GM21786 (cell line): ENCODE data around the gene TCF3.

ENCODE experiments used
- ATAC-seq: cut with Tn5 transposase; IDR thresholded peaks from one replicate; pipeline ENCODE4 v1.9.1; 2021; ENCODE audit not compliant: unreplicated experiment

Gene TCF3

DNA sequence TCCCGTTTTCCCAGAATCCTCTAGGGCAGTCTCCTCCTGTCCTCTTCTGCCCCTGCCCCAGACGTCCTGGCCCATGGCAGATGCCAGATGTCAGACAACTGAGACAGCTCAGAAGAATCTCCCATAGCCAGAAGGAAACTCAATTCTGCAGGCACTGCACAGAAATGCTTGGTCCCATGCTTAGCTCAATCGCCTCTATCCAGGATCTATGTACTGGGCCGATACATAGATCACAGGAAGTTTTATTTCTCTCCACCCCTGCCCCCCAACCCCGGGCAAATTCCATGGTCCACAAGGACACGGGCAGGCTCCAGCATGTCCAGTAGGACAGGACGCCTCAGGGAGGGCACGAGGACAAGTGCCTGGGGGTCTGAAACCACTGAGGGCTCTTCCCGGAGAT, 64.5 kb downstream of the TCF3 start:
- ATAC-seq, result no peak

DNA sequence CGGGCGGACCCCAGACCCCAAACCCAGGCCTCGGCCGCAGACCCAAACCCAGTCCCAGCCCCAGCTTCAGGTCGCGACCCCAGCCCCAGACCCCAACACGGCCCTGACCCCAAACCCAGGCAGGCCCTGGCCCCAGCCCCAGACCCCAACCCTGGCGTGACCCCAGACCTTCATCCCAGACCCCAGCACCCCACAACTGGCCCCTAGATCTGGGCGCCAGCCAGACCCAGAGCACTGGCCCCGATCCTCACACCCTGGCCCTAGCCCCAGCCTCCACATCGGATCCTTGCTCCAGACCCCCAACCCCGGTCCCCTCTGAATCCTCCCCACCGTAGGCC, 67.2 kb downstream of the TCF3 start:
- no peak for ATAC-seq

DNA sequence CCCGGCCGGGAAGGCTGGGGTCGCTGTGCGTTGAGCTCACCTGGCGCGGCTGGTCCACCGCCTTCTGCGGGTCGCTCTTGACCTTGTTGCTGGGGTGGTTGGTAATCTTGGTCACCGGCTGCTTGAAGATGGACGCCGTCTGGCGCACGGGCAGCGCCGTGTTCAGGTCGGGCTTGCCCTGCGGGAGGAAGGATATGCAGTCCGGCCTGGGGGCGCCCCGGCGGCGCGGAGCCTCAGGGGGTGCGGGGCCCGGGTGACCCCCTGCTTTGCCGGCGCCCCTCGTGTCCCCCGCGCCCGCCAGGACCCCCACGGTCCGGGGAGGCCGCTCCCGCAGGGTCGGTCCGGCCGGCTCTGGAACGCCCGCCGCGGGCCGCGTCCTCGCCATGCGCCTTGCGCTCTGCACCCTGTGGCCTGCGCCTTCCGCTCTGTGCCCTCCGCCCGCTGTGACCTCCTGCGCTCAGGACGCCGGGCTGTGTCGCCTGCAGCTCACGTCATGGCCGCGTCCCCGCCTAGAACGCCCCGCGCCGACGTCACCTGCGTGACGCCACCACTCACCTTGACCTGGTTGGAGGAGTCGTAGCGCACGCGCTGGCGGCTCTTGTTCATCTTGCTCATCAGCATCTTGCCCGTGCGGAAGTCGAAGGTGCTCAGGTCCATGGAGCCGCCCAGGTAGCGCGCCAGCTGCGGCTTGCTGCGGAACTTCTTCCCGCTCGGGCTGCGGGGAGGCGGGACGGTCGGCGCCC, 67.7 kb downstream of the TCF3 start:
- no peak for ATAC-seq

DNA sequence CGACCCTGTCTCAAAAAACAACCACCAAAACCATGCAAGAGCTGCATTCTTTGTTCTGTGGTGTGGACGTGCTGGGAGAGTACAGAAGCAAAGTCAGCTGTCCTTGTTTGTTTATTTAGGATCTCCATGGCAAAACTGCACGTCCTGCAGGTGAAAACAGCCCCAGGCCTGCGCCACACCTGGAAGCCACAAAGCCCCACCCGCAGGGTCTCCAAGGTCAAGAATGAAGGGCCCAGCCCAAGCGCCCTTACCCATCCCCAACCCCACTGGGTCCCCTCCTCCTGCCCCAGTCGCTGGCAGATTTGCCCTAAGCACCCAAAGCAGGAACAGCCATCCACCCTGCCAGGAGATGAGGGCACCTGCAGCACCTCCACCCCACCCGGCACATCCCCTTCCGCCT, 70.2 kb downstream of the TCF3 start:
- ATAC-seq, result no peak

DNA sequence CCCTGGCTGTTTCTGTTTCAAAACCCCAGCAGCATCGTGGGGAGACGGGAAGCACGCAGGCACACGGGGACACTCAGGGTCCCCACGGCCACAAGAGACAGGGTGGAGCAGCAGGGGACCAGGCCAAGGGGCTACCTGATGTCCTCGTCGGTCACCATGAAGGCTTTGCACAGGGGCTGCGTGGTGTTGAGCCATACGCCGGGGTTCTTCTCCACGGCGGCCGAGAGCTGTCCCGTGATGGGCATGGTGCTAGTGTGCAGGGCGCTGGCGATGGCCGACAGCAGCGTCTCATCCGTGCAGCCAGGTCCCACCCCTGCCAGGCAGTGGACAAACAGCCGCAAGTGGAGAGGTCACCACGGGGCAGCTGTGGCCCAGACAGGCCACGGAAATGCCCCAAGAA, 71.5 kb downstream of the TCF3 start:
- ATAC-seq, result no peak

DNA sequence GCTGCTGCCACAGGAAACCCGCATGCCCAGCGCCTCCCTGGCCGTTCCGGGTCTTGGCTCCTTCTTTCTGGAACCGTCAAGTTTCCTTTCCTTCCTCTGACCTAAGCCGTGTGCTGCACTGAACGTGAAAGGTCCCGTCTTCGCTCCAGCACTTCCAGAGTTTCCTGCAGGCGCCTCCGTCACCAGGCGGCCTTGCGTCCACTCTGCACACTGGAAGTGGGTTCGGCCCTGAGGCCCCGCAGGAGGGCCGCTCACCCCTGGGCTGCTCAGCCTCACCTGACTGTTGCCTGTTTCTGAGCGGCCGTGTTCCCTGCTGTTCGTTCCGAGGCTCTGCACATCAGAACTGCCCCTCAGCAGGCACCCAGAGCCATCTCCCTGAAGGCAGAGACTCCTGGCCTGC, 72.0 kb downstream of the TCF3 start:
- no peak for ATAC-seq

DNA sequence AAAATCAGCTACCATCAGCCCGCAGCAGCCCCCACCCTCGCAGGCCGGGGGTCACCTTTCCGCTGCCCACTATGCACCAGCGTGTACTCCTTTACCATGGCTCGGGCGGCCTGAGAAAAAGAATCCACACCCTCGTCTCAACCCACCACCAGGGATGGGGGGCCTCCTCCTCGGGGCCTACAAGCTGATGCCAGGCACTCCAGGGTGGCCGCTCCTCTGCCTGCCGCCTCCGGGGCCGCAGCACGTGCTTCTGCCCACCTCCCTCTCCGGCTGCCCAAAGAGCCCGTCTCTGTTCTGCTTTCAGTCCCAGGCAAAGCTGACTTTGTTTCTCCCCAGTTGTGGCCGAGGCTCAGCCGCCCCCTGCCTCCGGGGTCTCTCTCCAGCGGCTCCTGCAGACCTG, 73.2 kb downstream of the TCF3 start:
- no peak for ATAC-seq

DNA sequence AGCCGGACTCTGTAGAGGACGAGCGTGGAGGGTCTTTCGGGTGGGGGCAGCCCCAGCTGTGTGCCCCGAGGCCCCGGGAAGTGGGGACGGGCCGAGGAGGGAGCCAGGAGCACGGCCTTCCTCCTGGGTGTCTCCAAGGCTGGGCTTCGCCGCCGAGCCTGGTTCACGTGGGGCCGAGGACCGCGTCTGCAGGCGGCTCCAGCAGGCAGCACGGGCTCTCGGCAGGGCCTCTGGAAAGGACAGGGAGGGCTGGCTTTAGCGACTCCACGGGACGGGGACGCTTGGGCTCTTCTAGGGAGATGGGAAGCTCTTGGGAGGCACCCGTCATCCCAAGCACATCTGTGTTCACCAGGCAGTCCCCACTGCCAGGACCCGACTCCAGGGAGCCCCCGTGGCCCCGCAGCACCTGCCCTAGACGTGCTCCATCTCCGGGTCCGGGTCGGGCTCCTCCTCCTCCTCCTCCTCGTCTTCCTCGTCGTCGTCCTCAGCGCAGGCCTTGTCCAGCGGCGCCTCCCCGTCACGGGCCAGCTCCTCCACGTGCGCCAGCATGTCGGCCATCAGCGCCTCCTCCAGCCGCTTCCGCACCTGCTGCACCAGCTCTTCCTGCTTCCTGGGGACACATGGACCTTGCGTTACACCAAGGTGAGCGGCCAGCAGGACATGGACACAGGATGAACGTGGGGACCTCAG, 74.3 kb downstream of the TCF3 start:
- ATAC-seq, result no peak

DNA sequence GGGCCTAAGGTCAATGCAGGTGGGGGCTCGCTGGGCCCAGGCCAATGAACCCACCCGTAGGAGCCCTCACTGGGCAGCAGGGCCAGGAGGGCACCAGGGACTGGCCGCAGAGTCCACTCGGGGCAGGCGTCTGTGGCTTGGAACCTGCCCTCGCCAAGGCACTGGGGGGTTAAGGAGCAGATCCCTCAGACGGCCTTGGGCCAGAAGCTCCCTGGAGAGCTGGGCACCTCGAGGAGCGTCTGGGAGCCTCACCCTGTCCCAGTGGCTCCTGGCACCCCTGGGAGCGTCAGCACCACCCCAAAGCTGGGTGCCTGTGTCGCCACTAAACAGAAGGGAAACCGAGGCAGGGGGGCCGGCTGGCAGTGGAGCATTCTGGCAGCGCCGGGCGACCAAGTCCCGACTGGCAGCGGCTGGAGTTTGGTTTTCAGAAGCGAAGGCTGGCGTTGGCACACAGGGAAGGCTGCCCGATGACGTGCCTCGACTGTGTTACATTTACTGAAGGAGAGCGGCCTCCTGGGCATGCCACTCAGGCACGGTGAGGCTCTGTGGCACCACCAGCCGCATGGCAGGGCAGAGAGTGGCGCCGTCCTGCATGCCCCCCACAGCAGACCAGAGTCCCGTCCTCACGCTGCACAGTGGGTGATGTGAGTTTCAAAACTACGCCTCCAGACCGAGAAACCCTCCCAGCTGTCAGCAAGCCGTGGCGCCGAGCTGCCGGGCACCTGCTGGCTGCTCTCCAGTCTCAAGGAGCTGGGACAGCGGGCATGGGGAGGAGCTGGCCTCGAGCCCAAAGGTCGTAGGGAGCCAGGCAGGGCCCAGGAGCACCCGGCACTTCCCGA, 75.1 kb downstream of the TCF3 start:
- ATAC-seq, result no peak

DNA sequence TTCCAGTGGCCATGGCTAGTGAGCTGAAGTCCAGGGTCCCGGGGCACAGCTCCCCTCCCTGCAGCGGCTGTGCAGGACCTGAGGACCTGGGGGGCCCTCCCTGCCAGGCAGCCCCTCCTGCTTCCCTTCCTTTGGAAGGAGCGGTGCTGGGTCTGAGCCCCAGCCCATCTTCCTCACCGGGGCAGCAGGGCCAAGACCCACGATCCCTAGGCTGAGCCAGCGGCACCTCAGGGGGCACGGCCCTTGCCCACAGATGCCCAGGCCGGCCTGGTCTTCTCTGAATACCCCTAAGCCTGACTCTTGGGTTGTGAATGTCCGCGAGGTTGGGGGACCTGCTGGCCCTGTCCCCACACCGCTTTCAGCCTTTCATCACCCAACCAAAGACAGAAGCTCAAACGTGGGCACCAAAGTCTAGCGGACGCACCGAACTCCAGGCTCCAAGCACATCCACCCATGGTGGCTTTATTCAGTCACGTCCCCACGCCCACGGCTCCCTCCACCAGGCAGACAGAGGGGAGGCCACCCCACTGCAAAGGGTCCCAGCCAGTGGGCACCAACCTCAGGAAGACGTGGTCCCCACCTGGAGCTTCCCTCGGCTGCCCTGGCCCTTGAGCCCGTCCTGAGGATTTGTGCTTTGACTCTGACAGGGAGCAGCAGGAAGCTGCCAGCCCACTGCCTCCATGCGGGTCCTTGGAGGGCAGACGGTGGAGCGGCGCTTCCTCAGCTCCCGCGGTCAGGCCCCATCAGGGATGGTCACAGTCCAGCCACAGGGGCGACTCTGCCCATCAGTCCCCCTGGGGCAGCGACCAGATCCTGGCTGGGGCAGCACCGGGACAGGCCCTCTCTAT, 75.9 kb downstream of the TCF3 start:
- ATAC-seq, result no peak

DNA sequence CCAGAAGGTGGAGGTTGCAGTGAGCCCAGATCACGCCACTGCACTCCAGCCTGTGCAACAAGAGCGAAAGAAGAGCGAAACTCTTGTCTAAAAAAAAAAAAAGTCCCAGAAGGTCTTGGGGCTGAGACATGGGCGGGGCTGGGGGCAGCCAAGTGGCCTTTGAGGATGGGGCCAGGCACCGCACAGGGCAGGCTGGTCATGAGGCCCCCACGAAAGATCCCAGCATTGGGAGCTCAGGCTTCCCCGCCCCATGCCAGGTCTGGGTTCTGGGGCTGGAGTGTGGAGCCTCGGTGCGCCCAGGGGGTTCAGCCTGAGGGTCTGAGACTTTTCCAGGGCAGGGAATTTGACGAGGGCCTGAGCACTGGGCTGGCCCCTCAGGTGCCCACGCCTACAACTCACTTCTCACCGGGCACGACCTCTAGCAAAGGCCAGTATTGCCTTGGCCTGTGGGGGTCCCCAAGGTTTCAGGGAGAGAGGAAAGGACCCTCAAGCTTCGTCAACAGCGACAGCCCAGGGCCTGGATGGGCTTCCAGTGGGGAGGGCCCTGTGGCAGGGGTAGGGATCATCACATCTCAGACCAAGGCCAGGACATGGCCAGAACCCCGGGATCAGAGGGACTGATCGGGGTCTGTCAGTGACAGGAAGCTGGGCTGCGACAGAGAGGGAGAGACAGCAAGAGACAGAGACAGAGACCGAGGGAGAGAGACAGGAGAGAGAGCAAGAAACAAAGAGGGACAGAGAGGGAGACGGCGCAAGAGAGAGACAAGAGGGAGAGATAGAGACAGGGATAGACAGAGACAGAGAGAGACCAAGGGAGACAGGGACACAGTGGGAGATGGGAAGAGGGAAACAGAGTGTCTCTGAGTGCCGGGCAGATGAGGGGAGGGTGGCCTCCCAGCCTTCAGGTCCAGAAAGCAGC, 76.8 kb downstream of the TCF3 start:
- ATAC-seq, result no peak

DNA sequence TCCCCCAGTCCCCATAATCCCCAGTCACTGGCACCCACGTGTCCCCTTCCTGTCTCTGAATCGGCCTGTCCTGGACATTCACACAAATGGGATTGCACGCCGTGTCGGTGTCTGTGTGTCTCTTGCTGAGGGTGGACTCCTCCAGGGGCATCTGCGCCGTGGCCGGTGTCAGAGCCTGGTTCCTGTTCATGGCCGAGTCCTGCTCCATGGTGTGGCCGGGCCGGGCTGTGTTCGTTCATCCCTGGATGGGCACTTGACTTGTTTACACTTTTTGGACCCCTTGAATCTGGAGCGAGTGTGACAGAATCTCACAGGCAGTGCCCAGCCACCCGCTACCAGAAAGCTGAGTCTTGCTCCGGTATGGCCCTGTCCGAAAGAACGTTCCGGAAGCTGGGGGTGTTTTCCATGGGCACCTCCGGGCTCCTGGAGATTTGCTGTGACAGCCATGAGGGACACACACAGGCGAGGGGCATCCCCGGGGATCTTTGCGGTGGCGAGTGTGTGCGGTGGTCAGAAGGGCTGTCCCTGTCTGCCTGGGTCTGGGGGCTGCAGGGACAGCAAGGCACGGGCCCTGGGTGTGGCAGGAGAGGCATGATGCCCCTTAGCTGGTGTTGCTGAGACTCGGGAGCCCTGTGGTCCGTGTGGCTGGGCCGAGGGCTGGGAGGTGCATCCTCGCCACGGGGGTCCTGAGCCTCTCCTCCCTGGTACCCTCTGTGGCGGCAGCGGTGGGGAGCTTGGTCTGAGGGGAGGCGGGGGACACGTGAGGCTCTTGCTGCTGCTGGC, 77.9 kb downstream of the TCF3 start:
- no peak for ATAC-seq

DNA sequence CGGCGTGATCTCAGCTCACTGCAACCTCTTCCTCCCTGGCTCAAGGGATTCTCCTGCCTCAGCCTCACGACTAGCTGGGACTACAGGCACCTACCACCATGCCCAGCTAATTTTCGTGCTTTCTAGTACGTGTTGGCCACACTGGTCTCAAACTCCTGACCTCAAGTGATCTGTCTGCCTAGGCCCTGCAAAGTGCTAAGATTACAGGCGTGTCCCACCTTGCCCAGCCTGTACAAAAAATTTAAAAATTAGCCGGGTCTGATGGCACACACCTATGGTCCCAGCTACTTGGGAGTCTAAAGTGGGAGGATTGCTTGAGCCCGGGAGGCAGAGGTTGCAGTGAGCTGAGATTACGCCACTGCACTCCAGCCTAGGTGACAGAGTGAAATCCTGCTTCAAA, 79.6 kb downstream of the TCF3 start:
- no peak for ATAC-seq

DNA sequence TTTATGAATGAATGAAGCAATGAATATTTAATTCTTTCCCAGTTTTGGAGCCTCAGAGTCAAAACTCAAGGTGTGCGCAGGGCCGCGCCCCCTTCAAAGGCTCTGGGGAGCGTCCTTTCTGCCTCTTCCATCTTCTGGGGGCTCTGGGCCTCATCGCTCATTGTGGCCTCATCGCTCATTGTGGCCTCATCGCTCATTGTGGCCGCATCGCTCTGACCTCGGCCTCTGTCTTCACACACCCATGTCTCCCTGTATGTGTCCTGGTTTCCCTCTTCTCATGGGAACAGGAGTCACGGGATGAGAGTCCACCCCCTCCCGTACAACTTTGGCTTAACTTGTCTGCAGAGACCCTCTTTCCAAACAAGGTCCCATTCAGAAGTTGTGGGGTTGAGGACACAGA, 81.1 kb downstream of the TCF3 start:
- no peak for ATAC-seq

DNA sequence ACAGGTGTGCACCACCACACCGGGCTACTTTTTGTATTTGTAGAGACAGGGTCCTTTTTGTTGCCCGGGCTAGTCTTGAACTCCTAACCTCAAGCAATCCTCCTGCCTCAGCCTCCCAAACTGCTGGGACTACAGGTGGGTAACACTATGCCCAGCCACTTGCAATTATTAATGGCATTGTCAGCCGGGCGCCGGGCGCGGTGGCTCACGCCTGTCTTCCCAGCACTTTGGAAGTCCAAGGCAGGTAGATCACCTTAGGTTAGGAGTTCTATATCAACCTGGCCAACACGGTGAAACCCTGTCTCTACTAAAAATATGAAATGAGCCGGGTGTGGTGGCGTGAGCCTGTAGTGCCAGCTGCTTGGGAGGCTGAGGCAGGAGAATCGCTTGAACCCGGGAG, 81.6 kb downstream of the TCF3 start:
- no peak for ATAC-seq

DNA sequence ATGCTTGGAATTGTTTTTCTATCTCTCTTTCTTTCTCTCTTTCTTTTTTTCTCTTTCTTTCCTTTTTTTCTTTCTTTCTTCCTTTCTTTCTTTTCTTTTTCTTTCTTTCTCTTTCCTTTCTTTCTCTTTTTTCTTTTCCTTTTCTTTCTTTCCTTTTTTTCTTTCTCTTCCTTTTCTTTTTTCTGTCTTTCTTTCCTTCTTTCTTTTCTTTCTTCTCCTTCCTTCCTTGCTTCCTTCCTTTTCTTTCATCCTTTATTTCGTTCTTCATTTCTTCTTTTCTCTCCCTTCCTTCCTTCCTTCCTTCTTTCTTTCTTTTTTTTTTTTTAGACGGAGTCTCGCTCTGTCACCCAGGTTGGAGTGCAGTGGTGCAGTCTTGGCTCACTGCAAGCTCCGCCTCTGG, 82.4 kb downstream of the TCF3 start:
- no peak for ATAC-seq

DNA sequence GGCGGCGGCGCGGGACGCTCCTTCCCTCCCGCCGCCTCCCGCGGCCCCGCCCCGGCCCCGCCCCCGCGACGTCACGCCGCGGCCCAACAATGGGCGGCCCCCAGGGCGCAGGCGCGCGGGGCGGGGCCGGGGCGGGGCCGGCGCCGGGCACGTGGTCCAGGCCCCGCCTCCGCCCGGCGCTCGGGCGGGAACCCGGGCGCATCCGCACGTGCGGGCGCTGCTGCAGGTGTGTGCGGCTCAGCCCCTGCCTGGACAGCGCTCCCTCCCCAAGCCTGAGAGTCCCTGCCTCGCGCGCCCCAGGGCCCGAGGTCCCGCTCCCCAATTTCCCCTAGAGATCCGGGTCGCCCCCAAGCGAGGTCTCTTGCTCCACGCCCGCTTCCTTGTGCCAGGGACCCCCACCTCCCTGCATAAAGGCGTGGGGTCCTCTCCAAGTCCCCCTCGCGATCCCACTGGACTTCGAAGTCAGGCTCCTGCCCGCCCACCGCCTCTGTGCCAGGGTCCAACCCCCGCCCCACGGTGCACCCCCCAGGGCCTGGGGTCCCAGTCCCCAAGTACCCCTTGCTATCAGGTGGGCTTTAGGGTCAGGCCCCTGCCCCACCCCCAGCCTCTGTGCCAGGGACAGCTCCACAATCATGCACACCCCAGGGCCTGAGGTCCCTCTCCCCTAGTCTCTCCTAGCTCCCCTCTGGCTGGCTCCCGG, 83.9 kb downstream of the TCF3 start, which contains the start of gene MEX3D:
MEX3D (minus strand) TSS at position 6 of the 700 bp plus-strand sequence. CDS start 267 bp downstream, outside the sequence.
- ATAC-seq, result no peak

DNA sequence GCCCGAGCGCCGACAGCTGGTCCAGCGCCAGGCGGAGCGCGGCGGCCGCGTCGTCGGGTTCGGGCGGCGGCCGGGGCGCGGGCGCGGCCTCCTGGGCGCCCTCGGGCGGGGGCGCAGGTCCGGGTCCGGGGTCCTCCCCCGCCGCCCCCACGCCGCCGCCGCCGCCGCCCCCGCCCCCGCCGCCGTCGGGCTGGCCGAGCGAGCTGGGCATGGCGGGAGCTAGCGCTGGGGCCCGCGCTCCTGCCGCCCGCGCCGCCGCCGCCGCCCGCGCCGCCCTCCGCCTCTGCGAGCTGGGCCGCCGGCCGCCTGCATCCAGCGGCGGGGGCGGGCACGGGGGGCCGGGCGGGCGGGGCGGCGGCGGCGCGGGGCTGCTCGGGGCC, 84.6 kb downstream of the TCF3 start:
- ATAC-seq, result no peak
